AG04449 (cell line): Measurements from ENCODE around the gene SCFD2.

Source experiments
- CTCF ChIA-PET: fragments of 350-600 bp; formaldehyde crosslinking; extraction: SDS; loops from one replicate; lab custom pipeline; 2021; ENCODE audit warnings: antibody characterized with exemption; lab: Yijun Ruan, JAX
- POLR2A ChIA-PET: fragments of 400-600, 350-600 bp; formaldehyde crosslinking; extraction: SDS; loops from one replicate; lab custom pipeline; 2020; ENCODE audit warnings: antibody characterized with exemption, inconsistent platforms; lab: Yijun Ruan, JAX
- DNase-seq: peaks from one replicate; pipeline ENCODE4 v3.0.0-alpha.2; 2010; ENCODE audit warnings: low read depth, low spot score
- H3K4me3 ChIP-seq: 2 replicates; pipeline ENCODE4 v1.5.1; 2011; ENCODE audit warnings: low read depth, mild to moderate bottlenecking, control low read depth, low read length
- CTCF ChIP-seq: IDR thresholded peaks from one replicate; pipeline ENCODE4 v1.5.1; 2011; ENCODE audit warnings: mild to moderate bottlenecking, moderate library complexity, low read length, control low read depth, inconsistent platforms; ENCODE audit not compliant: insufficient read depth; ENCODE audit errors: missing control alignments

Gene SCFD2

GRCh38 chr4:52870225-52870624 lies 495.6 kb downstream of the SCFD2 start:
- H3K4me3 ChIP-seq, result no peak overlapping the region
- no peak for TF ChIP-seq CTCF
- CTCF ChIA-PET, result no interaction called here
- POLR2A ChIA-PET, result no interaction called here
- no peak for DNase-seq

GRCh38 chr4:52869656-52870055 lies 496.2 kb downstream of the SCFD2 start:
- no peak for TF ChIP-seq CTCF
- H3K4me3 ChIP-seq, result no peak overlapping the region
- no peak for DNase-seq
- POLR2A ChIA-PET, result no interaction called here
- CTCF ChIA-PET, result no interaction called here

GRCh38 chr4:52869196-52869595 lies 496.7 kb downstream of the SCFD2 start:
- CTCF ChIA-PET, result no interaction called here
- TF ChIP-seq CTCF, result no peak
- DNase-seq, result no peak
- H3K4me3 ChIP-seq, result no peak overlapping the region
- POLR2A ChIA-PET, result no interaction called here

GRCh38 chr4:52868133-52868532 lies 497.7 kb downstream of the SCFD2 start:
- no peak for DNase-seq
- ChIA-PET CTCF (interaction anchor here (1.4 kb wide), 1 partner anchor 323 kb away, joined by 4 read pairs; no protein-coding TSS in a partner anchor), POLR2A (no interaction called here)
- no peak overlapping the region for H3K4me3 ChIP-seq
- no peak for TF ChIP-seq CTCF

GRCh38 chr4:52867163-52867562 lies 498.7 kb downstream of the SCFD2 start:
- TF ChIP-seq CTCF, result no peak
- POLR2A ChIA-PET, result interaction anchor here (0.6 kb wide), 1 partner anchor 806 kb away, joined by 3 read pairs; no protein-coding TSS in a partner anchor
- H3K4me3 ChIP-seq, result no peak overlapping the region
- CTCF ChIA-PET, result interaction anchor here (1.4 kb wide), 1 partner anchor 322 kb away, joined by 4 read pairs; no protein-coding TSS in a partner anchor
- no peak for DNase-seq

- CTCF ChIA-PET, result interaction anchor here (1.4 kb wide), 1 partner anchor 322 kb away, joined by 4 read pairs; no protein-coding TSS in a partner anchor
Observed at GRCh38 chr4:52866734-52867133, 499.1 kb downstream of the SCFD2 start.

More at GRCh38 chr4:52866734-52867133, 499.1 kb downstream of the SCFD2 start:
- no peak for TF ChIP-seq CTCF
- POLR2A ChIA-PET, result no interaction called here
- H3K4me3 ChIP-seq, result no peak overlapping the region
- DNase-seq, result no peak
